Hematopoietic multipotent progenitor cell treated with erythropoietin and hydrocortisone succinate and interleukin-3 and kit ligand, for 17 days (in vitro differentiated cells): Measurements from ENCODE around the gene CARD14.
"Not testable (repeated sequence)": the region's sequence is repeated elsewhere in the genome, so short reads cannot be mapped to it uniquely, and the experiment has no call there.

Experiments used
- DNase-seq: peaks from one replicate; pipeline ENCODE4 v3.0.0-alpha.2; 2015; ENCODE audit warnings: low spot score

The CARD14 gene

DNA sequence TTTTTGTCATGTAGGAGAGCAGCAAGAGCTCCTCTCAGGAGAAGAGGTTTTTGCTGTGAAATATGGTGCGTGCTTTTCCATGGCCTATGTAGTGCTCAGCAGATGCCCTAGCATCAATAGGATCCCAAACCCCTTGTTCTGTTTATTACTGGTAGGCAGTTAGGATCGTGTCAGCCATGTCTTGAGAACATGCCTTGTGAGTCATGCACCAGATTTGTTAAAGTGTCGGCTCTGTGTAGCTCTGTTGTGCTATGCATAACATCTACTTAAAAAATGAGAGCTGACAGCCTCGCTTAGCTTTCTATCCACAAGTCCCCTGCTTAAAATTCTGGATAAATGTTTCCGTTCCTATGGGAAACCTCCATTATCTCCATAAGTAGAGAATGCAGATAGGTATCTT, 18.5 kb upstream of the CARD14 start:
- no peak for DNase-seq

DNA sequence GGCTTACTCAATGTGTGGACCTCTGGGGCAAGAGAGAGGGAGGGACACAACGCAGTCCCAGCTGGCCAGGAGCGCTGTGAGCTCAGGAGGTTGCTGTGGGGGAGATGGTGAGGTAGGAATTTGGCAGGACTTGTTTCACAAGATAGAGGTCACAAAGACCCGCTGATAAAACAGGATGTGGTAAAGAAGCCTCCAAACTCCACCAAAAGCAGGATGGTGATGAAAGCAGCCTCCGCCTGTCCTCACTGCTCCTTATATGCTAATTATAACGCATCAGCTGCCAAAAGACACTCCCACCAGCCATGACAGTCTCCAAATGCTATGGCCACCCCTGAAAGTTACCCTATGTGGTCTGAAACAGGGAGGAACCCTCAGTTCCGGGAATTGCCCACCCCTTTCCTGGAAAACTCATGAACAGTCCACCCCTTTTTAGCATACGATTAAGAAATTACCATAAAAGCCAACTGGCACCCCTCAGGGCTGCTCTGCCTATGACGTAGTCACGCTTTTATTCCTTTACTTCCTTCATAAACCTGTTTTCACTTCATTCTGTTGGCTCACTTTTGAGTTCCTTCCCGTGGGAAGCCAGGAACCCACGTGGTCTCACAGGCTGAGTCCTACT, 17.6 kb upstream of the CARD14 start:
- no peak for DNase-seq

DNA sequence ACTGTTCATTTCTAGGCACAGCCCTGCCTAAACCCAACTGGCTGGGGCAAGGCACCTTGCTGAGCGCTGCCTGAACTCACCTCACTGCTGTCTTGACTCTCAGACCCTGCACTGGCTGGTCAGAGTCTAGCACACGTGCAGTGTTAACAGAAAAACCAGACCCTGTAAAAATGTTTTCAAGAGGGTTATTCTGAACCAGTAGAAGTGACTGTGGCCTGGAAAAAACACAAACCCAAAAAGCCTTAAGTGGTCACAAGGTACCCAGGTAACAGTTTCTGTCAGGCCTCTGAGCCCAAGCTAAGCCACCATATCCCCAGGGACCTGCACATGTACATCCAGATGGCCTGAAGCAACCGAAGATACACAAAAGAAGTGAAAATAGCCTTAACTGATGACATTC, 16.8 kb upstream of the CARD14 start:
- no peak for DNase-seq

DNA sequence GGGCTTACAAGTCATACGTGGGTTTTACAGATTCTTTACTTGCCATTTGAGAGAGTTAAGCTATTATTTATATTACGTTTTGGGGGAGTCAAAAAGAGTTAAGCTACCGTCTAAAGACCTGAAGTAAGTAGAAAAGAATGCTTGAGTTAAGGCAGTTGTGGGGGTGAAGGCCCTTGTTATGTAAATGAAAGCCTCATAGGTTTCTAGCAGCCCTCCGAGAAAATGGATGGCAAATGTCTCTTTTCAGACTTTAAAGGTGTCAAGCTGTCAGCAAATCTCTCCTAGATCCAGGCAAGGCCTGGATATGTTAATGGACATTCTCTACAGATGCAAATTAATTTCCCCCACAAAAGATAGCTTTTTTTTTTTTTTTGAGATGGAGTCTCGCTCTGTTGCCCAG, 15.7 kb upstream of the CARD14 start:
- no peak for DNase-seq

DNA sequence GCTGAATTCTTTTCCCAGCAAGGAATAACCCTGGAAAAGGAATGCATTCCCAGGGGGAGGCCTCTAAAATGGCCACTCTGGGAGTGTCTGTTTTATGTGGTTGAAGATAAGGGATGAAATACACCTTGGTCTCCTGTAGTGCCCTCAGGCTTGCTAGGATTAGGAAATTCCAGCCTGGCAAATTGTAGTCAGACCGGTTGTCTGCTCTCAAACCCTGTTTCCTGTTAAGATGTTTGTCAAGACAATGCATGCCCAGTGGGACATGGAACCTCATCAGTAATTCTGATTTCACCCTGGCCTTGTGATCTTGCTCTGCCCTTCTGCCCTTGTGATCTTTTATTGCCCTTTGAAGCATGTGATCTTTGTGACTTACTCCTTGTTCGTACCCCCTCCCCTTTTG, 14.2 kb upstream of the CARD14 start:
- DNase-seq, result not testable (repeated sequence)

DNA sequence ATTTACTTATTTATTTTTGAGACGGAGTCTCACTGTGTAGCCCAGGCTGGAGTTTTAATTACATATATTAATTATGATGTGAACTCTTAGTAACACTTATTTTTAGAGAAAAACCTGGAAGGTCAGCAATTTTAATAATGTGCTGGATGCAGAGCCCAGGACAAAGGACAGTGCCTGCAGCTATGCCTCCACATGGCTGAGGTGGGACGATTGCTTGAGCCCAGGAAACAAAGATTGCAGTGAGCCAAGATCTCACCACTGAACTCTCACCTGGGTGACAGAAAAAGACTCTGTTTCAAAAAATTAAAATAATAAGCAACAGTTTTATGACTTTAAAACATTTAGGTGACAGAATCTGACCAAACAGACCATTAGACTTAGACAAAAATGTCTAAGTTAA, 11.0 kb upstream of the CARD14 start:
- no peak for DNase-seq

DNA sequence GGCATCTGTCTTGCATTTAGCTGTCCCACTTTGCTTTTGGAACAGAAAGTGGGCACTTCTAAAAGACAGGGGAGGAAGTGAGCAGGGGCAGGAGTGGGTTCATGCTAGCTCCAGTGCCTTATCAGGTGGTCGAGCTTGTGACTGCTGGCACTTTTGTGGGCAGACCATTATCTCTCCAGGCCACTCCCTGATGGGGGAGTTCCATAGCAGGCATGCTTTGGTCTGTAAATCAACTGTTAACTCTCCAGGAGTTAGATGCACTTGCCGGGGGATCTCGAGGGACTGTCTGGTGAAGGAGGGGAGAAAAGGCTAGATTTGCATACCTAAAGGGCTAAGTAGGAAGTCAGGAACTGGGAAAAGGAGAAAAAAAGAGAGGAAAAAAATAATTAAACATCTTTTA, 9.3 kb upstream of the CARD14 start:
- DNase-seq, result no peak

DNA sequence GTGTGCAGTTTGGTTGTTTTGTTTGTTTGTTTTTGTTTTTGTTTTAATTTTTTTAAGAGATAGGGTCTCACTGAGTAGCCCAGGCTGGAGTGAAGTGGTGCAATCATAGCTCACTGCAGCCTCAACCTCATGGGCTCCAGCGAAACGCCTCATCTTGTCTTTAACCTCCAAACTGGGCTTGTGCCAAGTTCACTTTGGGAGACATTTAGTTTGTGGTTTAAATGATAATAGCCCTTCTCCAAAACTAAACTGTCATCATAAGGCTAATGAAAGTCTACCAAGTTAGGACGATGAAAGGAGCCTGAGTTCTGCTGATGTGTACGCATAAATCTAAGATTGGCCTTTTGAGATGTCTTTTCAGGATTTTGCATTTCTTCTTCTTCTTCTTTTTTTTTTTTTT, 6.5 kb upstream of the CARD14 start:
- DNase-seq, result no peak

DNA sequence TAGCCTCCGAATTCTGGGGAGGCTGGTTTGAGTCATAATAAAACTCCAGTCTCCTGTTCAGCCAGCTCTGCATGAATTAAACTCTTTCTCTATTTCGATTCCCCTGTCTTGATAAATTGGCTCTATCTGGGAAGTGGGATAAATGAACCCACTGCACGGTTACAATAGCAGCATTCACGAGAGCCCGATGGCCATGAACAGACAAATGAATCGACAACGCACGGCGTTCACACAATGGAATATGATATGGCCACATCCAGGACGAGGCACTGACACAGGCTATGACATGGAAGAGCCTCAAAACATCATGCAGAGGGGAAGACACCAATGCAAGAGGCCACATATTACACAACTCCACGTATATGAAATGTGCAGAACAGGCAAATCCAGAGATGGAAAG, 5.6 kb upstream of the CARD14 start:
- DNase-seq, result no peak

DNA sequence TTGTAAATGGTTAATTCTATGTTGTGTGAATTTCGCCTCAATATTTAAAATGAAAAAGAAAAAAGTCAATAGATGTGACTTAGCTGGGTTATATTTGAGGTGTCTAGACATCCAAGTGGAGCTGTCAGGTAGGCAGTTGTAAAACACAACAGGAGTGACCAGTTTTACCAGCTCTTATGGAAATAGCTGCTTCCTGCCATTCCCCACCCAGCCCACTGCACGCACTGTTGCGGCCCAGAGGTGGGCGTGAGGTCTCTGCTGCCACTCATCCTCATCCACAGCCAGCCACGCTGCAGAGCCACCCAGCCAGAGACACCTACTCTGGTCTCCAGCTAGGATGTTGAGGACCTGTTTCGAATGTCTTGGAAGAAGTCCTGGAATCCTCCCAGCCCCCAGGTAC, 3.4 kb upstream of the CARD14 start:
- no peak for DNase-seq

DNA sequence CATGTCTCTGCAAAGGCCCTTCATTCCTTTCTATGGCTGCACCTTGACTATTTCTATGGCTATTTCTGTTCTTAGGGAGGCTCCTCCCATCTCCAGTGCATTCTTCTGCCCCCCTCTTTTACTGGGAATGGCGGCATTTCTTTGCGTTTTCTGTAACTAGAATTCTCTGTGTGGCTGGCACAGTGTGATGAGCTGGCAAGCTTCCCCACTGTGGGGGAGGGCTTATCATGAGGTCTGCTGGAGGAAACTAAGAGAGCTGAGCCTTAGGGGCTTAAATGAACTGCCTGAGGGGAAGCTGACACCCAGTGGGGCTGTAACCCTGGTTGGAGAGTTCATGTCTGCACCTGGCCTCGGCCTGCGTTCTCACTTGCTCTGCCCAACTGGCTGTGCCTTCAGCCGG, 1.5 kb upstream of the CARD14 start:
- no peak for DNase-seq

DNA sequence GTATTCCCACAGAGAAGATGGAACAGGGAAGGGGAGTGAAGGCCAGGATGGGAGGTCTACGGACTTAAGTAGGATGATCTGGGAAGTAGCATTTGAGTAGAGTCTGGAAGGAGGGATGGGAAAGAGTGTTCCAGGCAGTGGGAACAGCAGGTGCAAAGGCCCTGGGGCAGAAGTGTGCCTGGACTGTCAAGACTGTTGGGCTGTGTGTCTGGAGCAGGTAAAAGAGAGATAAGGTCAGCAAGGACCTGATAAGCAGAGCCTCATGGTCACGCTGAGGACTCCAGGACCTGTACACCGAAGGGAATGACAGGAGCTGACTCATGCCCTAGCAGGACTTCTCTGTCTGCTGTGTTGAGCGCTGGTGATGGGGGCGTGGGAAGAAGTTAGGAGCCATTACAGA, 723 bp upstream of the CARD14 start:
- DNase-seq, result no peak

DNA sequence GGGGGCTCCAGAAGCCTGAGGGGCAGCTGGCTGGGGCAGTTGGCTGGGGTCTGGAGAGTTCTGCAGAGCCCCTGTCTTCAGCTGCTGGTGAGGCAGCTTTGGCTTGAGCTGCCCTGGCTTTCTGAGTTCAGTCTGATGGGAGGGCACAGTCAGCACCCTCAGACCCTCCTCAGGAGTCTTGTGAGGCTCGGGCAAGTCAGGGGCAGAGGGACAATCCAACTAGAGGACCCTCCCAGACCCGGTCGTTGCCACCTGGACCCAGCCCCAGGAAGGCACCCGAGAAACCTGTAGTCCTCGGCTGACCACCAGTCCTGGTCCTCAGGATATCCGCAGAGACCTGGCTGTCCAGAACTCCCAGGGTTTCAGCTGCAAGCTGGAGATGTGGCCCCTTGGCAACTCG, 1.9 kb downstream of the CARD14 start:
- DNase-seq, result no peak

DNA sequence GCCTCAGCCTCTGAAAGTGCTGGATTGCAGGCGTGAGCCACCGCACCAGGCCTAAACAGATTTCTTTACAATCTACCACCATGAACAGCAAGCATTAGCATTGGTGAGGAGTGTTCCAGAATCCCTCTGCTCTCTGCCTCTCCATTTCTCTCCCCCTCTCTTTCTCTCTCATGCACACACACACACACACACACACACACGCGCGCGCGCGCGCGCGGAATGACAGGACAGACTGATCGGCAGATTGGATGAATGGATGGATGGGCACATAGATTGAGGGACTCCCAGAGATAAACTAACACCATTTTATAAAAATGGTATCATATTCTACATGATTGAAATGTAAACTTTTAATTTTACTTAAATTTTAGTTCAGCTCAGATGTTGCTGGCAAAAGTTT, 3.3 kb downstream of the CARD14 start:
- DNase-seq, result no peak

DNA sequence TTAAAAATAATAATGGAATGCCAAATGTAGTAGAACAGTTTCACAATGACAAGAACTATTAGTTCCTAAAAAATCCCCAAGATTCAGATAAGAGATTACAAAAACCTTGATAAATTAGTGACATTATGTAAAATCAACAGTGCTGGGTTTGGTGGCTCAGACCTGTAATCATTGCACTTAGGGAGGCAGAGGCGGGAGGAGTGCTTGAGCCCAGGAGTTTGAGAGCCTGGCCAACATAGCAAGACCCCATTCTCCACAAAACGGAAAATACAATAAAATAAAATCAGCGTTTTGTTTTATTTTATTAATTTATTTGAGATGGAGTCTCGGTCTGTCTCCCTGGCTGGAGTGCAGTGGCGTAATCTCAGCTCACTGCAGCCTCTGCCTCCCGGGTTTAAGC, 4.1 kb downstream of the CARD14 start:
- DNase-seq, result no peak

DNA sequence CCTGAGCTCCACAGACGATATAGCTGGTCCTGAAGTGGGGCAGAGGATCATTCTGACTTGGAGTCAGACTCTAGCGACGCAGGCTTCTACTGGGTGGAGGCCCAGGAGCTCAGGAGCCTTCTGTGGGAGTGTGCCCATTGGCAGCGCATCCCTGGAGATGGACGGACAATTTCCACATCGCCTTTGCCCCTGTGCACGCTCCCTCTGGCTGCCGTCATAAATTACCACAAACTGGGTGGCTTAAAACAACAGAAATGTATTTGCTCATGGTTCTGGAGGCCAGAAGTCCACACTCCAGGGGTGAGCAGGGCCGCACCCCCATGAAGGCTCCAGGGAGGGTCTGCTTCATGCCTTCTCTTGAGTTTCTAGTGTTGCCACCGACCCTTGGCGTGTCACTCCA, 6.9 kb downstream of the CARD14 start:
- no peak for DNase-seq

DNA sequence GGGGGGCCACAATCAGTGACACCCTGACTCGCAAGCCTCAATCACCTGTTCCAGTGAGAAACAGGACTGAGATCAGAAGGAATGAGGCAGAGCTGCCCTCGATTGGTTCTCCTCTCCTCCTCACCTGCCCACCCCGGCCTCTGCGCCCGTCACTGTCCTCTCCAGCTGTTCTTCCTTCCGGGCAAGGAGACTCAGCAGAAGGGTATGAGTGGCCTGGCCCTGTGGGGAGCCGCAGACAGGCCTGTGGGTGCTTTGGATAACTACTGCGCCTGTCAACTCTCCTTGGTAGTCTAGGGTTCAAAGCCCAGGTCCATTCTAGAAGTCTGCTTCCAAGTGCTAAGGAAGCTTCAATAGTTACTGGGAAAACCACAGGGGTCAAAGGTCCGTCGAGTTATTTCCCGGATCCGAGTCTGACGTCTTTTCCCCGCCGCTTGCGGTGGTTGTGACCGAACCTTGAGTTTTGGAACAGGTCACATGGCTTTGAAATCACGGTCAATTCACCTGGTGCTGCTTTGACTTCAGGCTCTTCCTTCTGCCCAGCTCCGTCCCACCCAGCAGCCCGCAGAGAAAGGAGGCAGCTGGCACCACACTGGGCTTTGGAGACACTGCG, 8.3 kb downstream of the CARD14 start:
- no peak for DNase-seq

DNA sequence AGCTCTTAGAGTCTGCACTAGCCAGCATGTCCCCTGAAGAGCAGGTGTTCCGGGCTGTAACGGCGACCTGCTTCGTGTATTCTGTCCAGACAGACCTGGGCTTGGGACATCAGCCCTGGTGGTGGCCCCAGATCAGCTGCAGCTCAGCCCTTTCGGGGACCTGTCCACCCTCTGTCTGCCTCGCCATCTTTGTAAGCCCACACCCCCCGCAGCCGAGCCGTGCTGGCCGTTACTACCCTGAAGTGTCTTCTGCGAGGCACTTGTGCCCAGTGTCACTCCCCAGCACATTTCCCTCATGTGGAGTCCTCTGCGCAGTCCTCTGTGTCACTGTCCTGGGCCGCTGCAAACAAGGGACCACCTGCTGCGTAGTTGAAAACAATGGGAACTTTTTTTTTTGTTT, 10.4 kb downstream of the CARD14 start:
- no peak for DNase-seq

DNA sequence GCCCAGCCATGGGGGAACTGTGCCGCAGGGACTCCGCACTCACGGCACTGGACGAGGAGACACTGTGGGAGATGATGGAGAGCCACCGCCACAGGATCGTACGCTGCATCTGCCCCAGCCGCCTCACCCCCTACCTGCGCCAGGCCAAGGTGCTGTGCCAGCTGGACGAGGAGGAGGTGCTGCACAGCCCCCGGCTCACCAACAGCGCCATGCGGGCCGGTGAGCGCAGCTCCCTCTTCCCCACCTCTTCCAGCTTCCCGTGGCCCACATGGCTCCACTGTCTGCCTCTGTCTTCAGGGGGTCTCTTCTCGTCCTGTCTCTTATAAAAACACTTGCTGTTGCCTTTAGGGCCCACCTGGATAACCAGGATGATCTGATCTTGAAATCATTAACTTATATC, 11.6 kb downstream of the CARD14 start:
- DNase-seq, result no peak

DNA sequence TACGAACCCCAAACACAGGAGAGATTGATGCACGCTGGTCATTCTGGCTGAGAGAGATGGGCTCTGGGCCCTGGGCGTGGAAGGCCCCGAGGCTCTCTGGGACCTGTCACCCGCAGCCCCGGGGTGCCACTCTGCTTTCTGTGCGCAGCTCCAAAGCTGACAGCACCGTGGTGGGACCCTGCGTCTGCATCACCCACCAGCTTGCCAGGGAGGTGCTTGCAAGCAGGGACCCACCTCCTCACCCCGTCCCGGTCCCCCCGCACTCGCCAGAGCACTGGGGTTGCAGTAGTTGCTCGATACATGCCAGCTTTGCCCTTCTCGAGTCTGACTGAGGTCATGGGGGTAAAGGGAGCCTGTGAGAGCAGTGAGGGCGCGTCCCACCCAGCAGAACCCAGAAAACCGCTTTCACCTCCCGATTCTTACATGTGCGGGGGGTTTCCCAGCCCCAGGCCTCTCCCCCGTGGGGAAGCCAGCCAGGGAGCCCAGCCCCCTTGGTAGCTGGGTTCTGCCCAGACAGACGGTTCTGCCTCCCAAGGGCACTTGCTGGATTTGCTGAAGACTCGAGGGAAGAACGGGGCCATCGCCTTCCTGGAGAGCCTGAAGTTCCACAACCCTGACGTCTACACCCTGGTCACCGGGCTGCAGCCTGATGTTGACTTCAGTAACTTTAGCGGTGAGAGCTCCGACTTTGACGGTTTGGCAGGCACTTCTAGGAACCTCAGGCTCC, 12.5 kb downstream of the CARD14 start:
- no peak for DNase-seq

DNA sequence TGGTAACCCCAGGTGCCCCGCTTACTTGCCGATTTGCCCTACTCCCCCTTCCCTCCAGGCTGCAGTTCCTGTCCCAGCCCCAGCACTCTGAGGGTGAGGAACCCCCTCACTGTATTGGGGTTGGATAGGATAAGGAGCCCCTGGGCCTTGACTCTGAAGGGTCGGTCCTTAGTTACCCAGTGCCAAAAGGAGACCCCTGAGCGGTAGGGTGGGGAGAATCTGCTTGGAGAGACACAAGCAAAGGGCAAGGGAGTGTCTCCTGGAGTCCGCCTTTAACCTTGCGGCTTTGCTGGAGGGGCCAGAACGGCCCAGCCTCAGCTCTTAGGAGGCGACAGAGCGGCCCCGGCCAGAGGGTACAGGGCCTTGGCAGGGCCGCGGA, 13.0 kb downstream of the CARD14 start:
- DNase-seq, result no peak

DNA sequence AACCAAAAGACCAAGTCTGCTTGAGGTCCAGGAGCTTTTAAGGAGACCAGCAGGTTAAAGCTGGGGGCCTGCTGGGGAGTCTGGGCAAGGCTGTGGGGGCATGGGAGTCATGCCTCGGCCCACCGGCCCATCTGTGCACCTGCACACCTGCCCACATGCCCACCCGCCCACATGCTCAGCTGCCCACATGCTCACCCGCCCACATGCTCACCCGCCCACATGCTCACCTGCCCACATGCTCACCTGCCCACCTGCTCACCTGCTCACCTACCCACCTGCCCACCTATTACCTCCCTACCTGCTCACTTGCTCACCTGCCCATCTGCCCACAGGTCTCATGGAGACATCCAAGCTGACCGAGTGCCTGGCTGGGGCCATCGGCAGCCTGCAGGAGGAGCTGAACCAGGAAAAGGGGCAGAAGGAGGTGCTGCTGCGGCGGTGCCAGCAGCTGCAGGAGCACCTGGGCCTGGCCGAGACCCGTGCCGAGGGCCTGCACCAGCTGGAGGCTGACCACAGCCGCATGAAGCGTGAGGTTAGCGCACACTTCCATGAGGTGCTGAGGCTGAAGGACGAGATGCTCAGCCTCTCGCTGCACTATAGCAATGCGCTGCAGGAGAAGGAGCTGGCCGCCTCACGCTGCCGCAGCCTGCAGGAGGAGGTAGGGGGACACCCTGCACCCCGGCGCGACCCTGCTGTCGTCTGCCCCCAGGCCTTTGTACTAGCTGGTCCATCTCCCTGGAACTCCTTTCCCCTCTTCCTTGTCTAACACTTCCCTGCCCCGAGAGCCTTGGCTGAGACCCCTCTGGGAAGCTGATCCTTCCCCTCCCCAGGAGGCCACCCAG, 14.0 kb downstream of the CARD14 start:
- DNase-seq, result no peak

DNA sequence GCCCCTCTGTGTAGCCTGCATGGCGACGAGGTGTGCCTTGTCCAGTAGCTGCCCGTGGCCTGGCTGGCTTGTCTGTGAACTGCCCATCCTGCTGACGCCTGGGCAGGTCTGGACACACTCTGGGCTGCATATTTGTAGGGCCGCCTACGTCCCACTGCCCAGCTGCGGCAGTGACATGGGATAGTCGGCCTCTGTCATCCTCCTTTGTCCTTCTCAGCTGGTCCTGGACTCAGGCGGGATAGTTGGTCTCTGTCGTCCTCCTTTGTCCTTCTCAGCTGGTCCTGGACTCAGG, 14.5 kb downstream of the CARD14 start:
- DNase-seq, result no peak
